Tibial artery (tissue), 4 donors: Measurements from ENCODE around the gene CRMP1.

ENCODE experiments used
- DNase-seq, 2 donors: peaks; one replicate each; pipeline ENCODE4 v3.0.0-alpha.2; 2019
- H3K27ac ChIP-seq, 2 donors: fragments of 200-600 bp; sonication (generic) in 1 of 2; 1 replicate in 1 of 2; 2 replicates in 1 of 2; pipeline ENCODE4 v1.5.1; 2018 to 2019; ENCODE audit warnings: mild to moderate bottlenecking in 1 of 2
- H3K27me3 ChIP-seq, 2 donors: fragments of 200-600 bp; sonication (generic) in 1 of 2; one replicate each; pipeline versions ENCODE4 v1.5.1 to v1.6.0; 2016 to 2019
- H3K36me3 ChIP-seq, 3 donors: fragments of 200-600 bp; sonication (generic) in 2 of 3; one replicate each; pipeline ENCODE4 v1.5.1; 2016 to 2019; ENCODE audit warnings: mild to moderate bottlenecking in 2 of 3
- H3K4me1 ChIP-seq, 4 donors: fragments of 200-600 bp; sonication (generic) in 2 of 4; 1 replicate in 3 of 4; 2 replicates in 1 of 4; pipeline ENCODE4 v1.5.1; 2016 to 2019
- H3K4me3 ChIP-seq, 2 donors: fragments of 200-600 bp; sonication (generic) in 1 of 2; 1 replicate in 1 of 2; 2 replicates in 1 of 2; pipeline ENCODE4 v1.5.1; 2018 to 2019; ENCODE audit warnings: mild to moderate bottlenecking in 2 of 2
- H3K9me3 ChIP-seq, 3 donors: fragments of 200-600 bp; sonication (generic) in 1 of 3; one replicate each; pipeline ENCODE4 v1.5.1; 2016 to 2019
- CTCF ChIP-seq, 2 experiments: fragments of 200-600 bp in 1 of 2; fragments of 450-650 bp in 1 of 2; IDR thresholded peaks; one replicate each; pipeline ENCODE4 v1.5.1; 2017 to 2019; ENCODE audit warnings: antibody characterized with exemption in 2 of 2, mild to moderate bottlenecking in 1 of 2, moderate library complexity in 1 of 2
- intact Hi-C: fragments of 100-400 bp; cut with DNase I; formaldehyde crosslinking; loops from one replicate; pipeline ENCODE4 v1.15.0; 2023; ENCODE audit warnings: low total_unique reads

Gene CRMP1

GRCh38 chr4:5889002-5889696 lies 3.7 kb downstream of the CRMP1 start:
- no peak for DNase-seq
- Histone ChIP-seq H3K9me3 (no peaks in the 10 kb centered on the region), H3K4me1 (peaks cover 0 to 42% (median 23%) of the 10 kb centered on the region in 4 donors), H3K27ac (no peak overlapping the region), H3K4me3 (no peak overlapping the region), H3K27me3 (peaks cover 0 to 89% of the 10 kb centered on the region in 2 donors), H3K36me3 (no peaks in the 10 kb centered on the region)
- intact Hi-C loops = no loop called here
- no peak for TF ChIP-seq CTCF (IDR thresholded peaks at IDR 0.05)

GRCh38 chr4:5888222-5889001 lies 4.5 kb downstream of the CRMP1 start:
- no peak for DNase-seq
- Histone ChIP-seq H3K4me3 (peak overlapping the region; percentile 9 to 48), H3K27me3 (peaks cover 0 to 81% of the 10 kb centered on the region in 2 donors)

GRCh38 chr4:5887361-5888221 lies 5.3 kb downstream of the CRMP1 start:
- no peaks in the 10 kb centered on the region for H3K36me3 ChIP-seq
- H3K9me3 ChIP-seq = no peaks in the 10 kb centered on the region
- H3K27me3 ChIP-seq = peaks cover 0 to 79% of the 10 kb centered on the region in 2 donors
- no peak overlapping the region for H3K27ac ChIP-seq
- no peak for TF ChIP-seq CTCF (IDR thresholded peaks at IDR 0.05)
- intact Hi-C loops = no loop called here
- DNase-seq = no peak
- peak overlapping the region; percentile 9 to 48 for H3K4me3 ChIP-seq
- peaks cover 0 to 36% (median 23%) of the 10 kb centered on the region in 4 donors for H3K4me1 ChIP-seq

More at GRCh38 chr4:5888222-5889001, 4.5 kb downstream of the CRMP1 start:
- no peak for TF ChIP-seq CTCF (IDR thresholded peaks at IDR 0.05)
- H3K36me3 ChIP-seq = no peaks in the 10 kb centered on the region
- peaks cover 0 to 42% (median 23%) of the 10 kb centered on the region in 4 donors for H3K4me1 ChIP-seq
- H3K27ac ChIP-seq = no peak overlapping the region
- no peaks in the 10 kb centered on the region for H3K9me3 ChIP-seq
- intact Hi-C loops = no loop called here

GRCh38 chr4:5887011-5887360 lies 5.9 kb downstream of the CRMP1 start:
- TF ChIP-seq CTCF (IDR thresholded peaks at IDR 0.05) = no peak
- no peak for DNase-seq
- Histone ChIP-seq H3K36me3 (no peaks in the 10 kb centered on the region), H3K27ac (no peak overlapping the region), H3K27me3 (peaks cover 0 to 74% of the 10 kb centered on the region in 2 donors), H3K4me1 (peaks cover 0 to 30% (median 23%) of the 10 kb centered on the region in 4 donors), H3K4me3 (no peak overlapping the region), H3K9me3 (no peaks in the 10 kb centered on the region)
- intact Hi-C loops = no loop called here

- no peak for DNase-seq
- intact Hi-C loops = no loop called here
- Histone ChIP-seq H3K9me3 (no peaks in the 10 kb centered on the region), H3K36me3 (no peaks in the 10 kb centered on the region), H3K27me3 (peaks cover 0 to 62% of the 10 kb centered on the region in 2 donors), H3K27ac (no peak overlapping the region), H3K4me1 (peaks cover 0 to 29% (median 23%) of the 10 kb centered on the region in 4 donors), H3K4me3 (no peak overlapping the region)
- no peak for TF ChIP-seq CTCF (IDR thresholded peaks at IDR 0.05)
These were observed 7.2 kb downstream of the CRMP1 start for GRCh38 chr4:5885733-5886132.
